NCI-H524 (cell line): ENCODE results near the gene CENPE.

Experiments used
- DNase-seq, 2 experiments: peaks; one replicate each; lab custom pipeline; 2025; lab: John Stamatoyannopoulos, UW

CENPE gene

GRCh38 chr4:103136671-103137445 lies 61.3 kb downstream of the CENPE start:
- DNase-seq: no peak

- DNase-seq: no peak
Observed at GRCh38 chr4:103129174-103129573, 69.0 kb downstream of the CENPE start.

GRCh38 chr4:103126126-103126525 lies 72.0 kb downstream of the CENPE start:
- DNase-seq: no peak

GRCh38 chr4:103123114-103123513 lies 75.0 kb downstream of the CENPE start:
- no peak for DNase-seq

- DNase-seq: no peak
Observed at GRCh38 chr4:103118166-103118565, 80.0 kb downstream of the CENPE start.

GRCh38 chr4:103111598-103111997 lies 86.5 kb downstream of the CENPE start:
- DNase-seq: no peak

GRCh38 chr4:103108542-103108941 lies 89.6 kb downstream of the CENPE start:
- DNase-seq: no peak

- DNase-seq: no peak
Observed at GRCh38 chr4:103105558-103106356, 92.4 kb downstream of the CENPE start.

GRCh38 chr4:103104886-103105285 lies 93.3 kb downstream of the CENPE start:
- no peak for DNase-seq

GRCh38 chr4:103100691-103101090 lies 97.5 kb downstream of the CENPE start:
- no peak for DNase-seq

- DNase-seq: peak; percentile 44 to 71
Observed at GRCh38 chr4:103099691-103100392, 98.3 kb downstream of the CENPE start, which contains the start of gene BDH2. Gene BDH2, minus strand, starts transcription at chr4:103099834. Its CDS starts 3,580 bp downstream, at chr4:103096254.

- no peak for DNase-seq
Observed at GRCh38 chr4:103098756-103099440, 99.2 kb downstream of the CENPE start.

GRCh38 chr4:103098341-103098740 lies 99.8 kb downstream of the CENPE start:
- DNase-seq: no peak

GRCh38 chr4:103097112-103097511 lies 101.0 kb downstream of the CENPE start:
- no peak for DNase-seq

- no peak for DNase-seq
Observed at GRCh38 chr4:103095080-103095479, 103.1 kb downstream of the CENPE start.

GRCh38 chr4:103092245-103092644 lies 105.9 kb downstream of the CENPE start:
- no peak for DNase-seq

GRCh38 chr4:103091601-103092223 lies 106.4 kb downstream of the CENPE start:
- peak in 1 of 2 experiments; percentile 67 for DNase-seq

GRCh38 chr4:103089481-103089880 lies 108.7 kb downstream of the CENPE start:
- DNase-seq: no peak

GRCh38 chr4:103086551-103086950 lies 111.6 kb downstream of the CENPE start:
- no peak for DNase-seq

GRCh38 chr4:103085555-103086196 lies 112.5 kb downstream of the CENPE start:
- DNase-seq: no peak

- DNase-seq: no peak
Observed at GRCh38 chr4:103079621-103080020, 118.5 kb downstream of the CENPE start.
